GF-D8 (cell line): ENCODE measurements around the gene LDLRAD4.

Experiments
- DNase-seq: peaks from one replicate; lab custom pipeline; 2025; lab: John Stamatoyannopoulos, UW

The LDLRAD4 gene

GRCh38 chr18:13447621-13448334 is 229.2 kb downstream of the LDLRAD4 start:
- DNase-seq: no peak

GRCh38 chr18:13448335-13448795 is 229.8 kb downstream of the LDLRAD4 start:
- DNase-seq: no peak

GRCh38 chr18:13449651-13450050 is 231.1 kb downstream of the LDLRAD4 start:
- no peak for DNase-seq

GRCh38 chr18:13450289-13451212 is 232.0 kb downstream of the LDLRAD4 start:
- DNase-seq: no peak

GRCh38 chr18:13451213-13451540 is 232.6 kb downstream of the LDLRAD4 start:
- DNase-seq: no peak

- no peak for DNase-seq
Measured at GRCh38 chr18:13451661-13452387, 233.3 kb downstream of the LDLRAD4 start.

- DNase-seq: no peak
Measured at GRCh38 chr18:13452388-13452811, 233.8 kb downstream of the LDLRAD4 start.

- no peak for DNase-seq
Measured at GRCh38 chr18:13452871-13453680, 234.5 kb downstream of the LDLRAD4 start.

- DNase-seq: no peak
Measured at GRCh38 chr18:13453714-13454113, 235.2 kb downstream of the LDLRAD4 start.

- DNase-seq: no peak
Measured at GRCh38 chr18:13454363-13455150, 236.0 kb downstream of the LDLRAD4 start.

- no peak for DNase-seq
Measured at GRCh38 chr18:13455471-13455870, 236.9 kb downstream of the LDLRAD4 start.

GRCh38 chr18:13455960-13456481 is 237.5 kb downstream of the LDLRAD4 start:
- DNase-seq: no peak

- no peak for DNase-seq
Measured at GRCh38 chr18:13456736-13457271, 238.2 kb downstream of the LDLRAD4 start.

- DNase-seq: no peak
Measured at GRCh38 chr18:13457327-13457726, 238.8 kb downstream of the LDLRAD4 start.

GRCh38 chr18:13460946-13461345 is 242.4 kb downstream of the LDLRAD4 start:
- no peak for DNase-seq

GRCh38 chr18:13461469-13461868 is 242.9 kb downstream of the LDLRAD4 start:
- peak; percentile 85 for DNase-seq

GRCh38 chr18:13461936-13462335 is 243.4 kb downstream of the LDLRAD4 start:
- no peak for DNase-seq

- DNase-seq: no peak
Measured at GRCh38 chr18:13462686-13463085, 244.1 kb downstream of the LDLRAD4 start.

GRCh38 chr18:13463526-13464210 is 245.1 kb downstream of the LDLRAD4 start:
- no peak for DNase-seq
